Activated CD4-positive, alpha-beta memory T cell treated with anti-CD3 and anti-CD28 coated beads for 36 hours (primary cell): ENCODE data around the gene GRK6. TPM values are rescaled to one million over a fixed set of nuclear protein-coding genes. Genes with fewer than 3 reads are reported as not detected.

Experiments
- CTCF ChIA-PET: fragments of 350-600 bp; sonication (Branson Sonifier 250); formaldehyde crosslinking; loops from one replicate; lab custom pipeline; 2021; ENCODE audit warnings: antibody characterized with exemption, inconsistent platforms; lab: Charles Lee
- POLR2A ChIA-PET: fragments of 350-600 bp; sonication (Branson Sonifier 250); formaldehyde crosslinking; loops from one replicate; lab custom pipeline; 2021; ENCODE audit warnings: antibody characterized with exemption; lab: Charles Lee
- DNase-seq: peaks from one replicate; pipeline ENCODE4 v3.0.0-alpha.2; 2020
- H3K27ac Mint-ChIP-seq: one replicate; pipeline ENCODE4 v1.8.0; 2021; ENCODE audit warnings: mixed read lengths
- H3K27me3 Mint-ChIP-seq: one replicate; pipeline ENCODE4 v1.8.0; 2021; ENCODE audit warnings: mixed read lengths
- H3K36me3 Mint-ChIP-seq: one replicate; pipeline ENCODE4 v1.8.0; 2021; ENCODE audit warnings: mixed read lengths
- H3K4me1 Mint-ChIP-seq: one replicate; pipeline ENCODE4 v1.8.0; 2021; ENCODE audit warnings: low read depth, mixed read lengths
- H3K4me3 Mint-ChIP-seq: one replicate; pipeline ENCODE4 v1.8.0; 2021; ENCODE audit warnings: mild to moderate bottlenecking, mixed read lengths
- H3K9me3 Mint-ChIP-seq: one replicate; pipeline ENCODE4 v1.8.0; 2021; ENCODE audit warnings: mixed read lengths
- intact Hi-C: fragments of 100-400 bp; cut with micrococcal nuclease; formaldehyde crosslinking; loops from one replicate; pipeline ENCODE4 v1.15.1; 2023
- total RNA-seq, 2 experiments: library from RNA; stranded (reverse); gene quantifications; one replicate each; pipeline ENCODE4 v1.2.3, GENCODE V29; 2021

GRK6 gene
- total RNA-seq, 2 experiments from 2014 or later: 177 to 178 TPM

DNA sequence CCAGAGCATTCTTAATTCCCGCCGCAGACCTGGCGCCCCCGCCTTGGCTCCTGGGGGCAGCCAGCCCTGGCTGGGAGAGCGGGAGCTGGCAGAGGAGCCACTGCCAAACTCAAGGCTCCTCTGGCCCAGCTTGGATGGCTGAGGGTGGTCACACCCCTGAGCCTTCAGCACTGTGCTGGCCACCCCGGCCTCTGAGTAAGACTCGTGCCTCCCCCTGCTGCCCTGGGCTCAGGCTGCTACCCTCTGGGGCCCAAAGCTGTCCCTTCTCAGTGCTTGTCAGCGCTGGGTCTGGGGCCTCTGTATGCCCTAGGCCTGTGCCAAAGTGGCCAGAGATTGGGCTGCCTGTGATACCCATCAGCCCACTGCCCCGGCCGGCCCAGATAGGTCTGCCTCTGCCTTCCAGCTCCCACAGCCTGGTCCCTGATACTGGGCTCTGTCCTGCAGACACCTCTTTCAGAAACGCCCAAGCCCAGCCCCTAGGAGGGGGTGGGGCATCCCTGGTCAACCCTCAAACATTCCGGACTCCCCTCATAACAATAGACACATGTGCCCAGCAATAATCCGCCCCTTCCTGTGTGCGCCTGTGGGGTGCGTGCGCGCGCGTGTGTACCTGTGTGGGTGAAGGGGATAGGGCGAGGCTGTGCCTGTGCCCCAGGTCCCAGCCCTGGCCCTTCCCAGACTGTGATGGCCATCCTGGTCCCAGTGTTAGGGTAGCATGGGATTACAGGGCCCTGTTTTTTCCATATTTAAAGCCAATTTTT lies 15.8 kb downstream of the GRK6 start:
- Mint-ChIP-seq H3K4me1 (peaks cover 69% of the 10 kb centered on the region), H3K36me3 (peaks cover 40% of the 10 kb centered on the region), H3K27me3 (no peaks in the 10 kb centered on the region), H3K4me3 (no peak overlapping the region), H3K9me3 (no peaks in the 10 kb centered on the region), H3K27ac (no peak overlapping the region)
- POLR2A ChIA-PET: interaction anchor here (1.3 to 14.3 kb wide), 3 partner anchors 12 to 39 kb away, joined by 3 to 319 read pairs (median 81); partner anchors contain the start of gene GRK6
- intact Hi-C loops: no loop called here
- no peak for DNase-seq
- CTCF ChIA-PET: interaction anchor here (0.6 to 29.1 kb wide), 4 partner anchors 10 to 37 kb away, joined by 4 to 624 read pairs (median 52); partner anchors contain the start of genes F12, GRK6 and PFN3

DNA sequence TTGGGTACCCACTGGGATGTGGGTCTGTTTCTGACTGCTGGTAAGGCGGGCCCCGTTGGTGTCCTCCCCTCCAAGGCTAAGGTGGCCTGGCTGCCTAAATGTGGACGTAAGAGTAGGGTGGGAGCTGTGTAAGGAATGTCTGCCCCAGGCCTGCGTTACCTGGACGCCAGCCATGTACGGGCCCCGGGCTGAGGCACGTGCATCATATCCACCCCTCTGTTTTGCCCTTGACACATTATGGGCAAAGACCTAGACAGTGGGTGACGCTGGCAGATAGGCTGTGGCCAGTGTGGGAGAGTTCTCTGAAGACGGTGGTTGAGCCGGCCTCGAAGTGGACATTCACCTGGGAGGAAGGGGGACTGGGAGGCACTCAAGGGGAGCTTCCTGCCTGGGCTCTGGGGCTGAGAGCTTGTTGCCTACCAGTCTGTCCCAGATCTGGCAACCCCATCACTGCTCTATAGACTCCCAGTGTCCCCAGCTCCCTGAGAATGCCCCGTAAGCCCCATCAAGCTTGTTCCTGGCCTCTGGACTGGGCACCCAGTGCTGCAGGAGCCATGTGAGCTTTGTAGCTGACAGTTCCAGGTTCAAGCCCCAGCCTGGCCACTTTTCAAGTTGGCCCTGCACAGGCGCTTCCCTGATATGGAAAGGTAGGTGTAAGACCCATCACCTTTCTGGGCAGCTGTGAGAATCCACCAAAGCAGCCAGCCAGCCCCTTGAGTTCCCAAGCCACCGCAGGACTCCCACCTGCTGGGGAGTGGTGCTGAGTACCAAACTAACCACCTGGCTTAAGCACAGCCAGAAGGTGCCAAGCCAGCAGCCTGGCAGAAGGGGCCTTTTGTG lies 16.9 kb downstream of the GRK6 start:
- Mint-ChIP-seq H3K4me1 (peaks cover 68% of the 10 kb centered on the region), H3K4me3 (no peak overlapping the region), H3K36me3 (peaks cover 29% of the 10 kb centered on the region), H3K27ac (peak overlapping the region; percentile 70), H3K9me3 (no peaks in the 10 kb centered on the region), H3K27me3 (no peaks in the 10 kb centered on the region)
- ChIA-PET POLR2A (interaction anchor here (0.6 to 14.3 kb wide), 8 partner anchors 10 to 90 kb away, joined by 3 to 319 read pairs (median 5); partner anchors contain the start of gene GRK6), CTCF (interaction anchor here (1.7 to 29.1 kb wide), 5 partner anchors 11 to 134 kb away, joined by 4 to 624 read pairs (median 74); partner anchors contain the start of genes F12, GRK6 and PFN3)
- DNase-seq: no peak
- intact Hi-C loops: no loop called here

- H3K4me3 Mint-ChIP-seq: peak overlapping the region; percentile 67
- ChIA-PET CTCF (interaction anchor here (1.7 to 29.1 kb wide), 5 partner anchors 10 to 135 kb away, joined by 4 to 624 read pairs (median 74); partner anchors contain the start of genes F12, GRK6 and PFN3), POLR2A (interaction anchor here (0.6 to 14.3 kb wide), 11 partner anchors 9 to 91 kb away, joined by 3 to 319 read pairs (median 5); partner anchors contain the start of gene GRK6)
- H3K4me1 Mint-ChIP-seq: peaks cover 64% of the 10 kb centered on the region
- DNase-seq: peak; percentile 44
- intact Hi-C loops: loop anchor here (1.0 kb wide), 2 partner anchors 10 to 15 kb away; no protein-coding TSS in a partner anchor
- H3K36me3 Mint-ChIP-seq: peaks cover 23% of the 10 kb centered on the region
- peak overlapping the region; percentile 81 for H3K27ac Mint-ChIP-seq
- no peaks in the 10 kb centered on the region for H3K9me3 Mint-ChIP-seq
- no peaks in the 10 kb centered on the region for H3K27me3 Mint-ChIP-seq
Observed at GRCh38 chr5:177444106-177445051, 17.9 kb downstream of the GRK6 start.

- CTCF ChIA-PET: interaction anchor here (0.7 to 29.1 kb wide), 9 partner anchors 8 to 136 kb away, joined by 3 to 624 read pairs (median 7); partner anchors contain the start of genes F12, GRK6 and PFN3
- POLR2A ChIA-PET: interaction anchor here (0.6 to 14.3 kb wide), 12 partner anchors 8 to 136 kb away, joined by 3 to 319 read pairs (median 4); partner anchors contain the start of gene GRK6
- DNase-seq: peak; percentile 52
- intact Hi-C loops: loop anchor here (1.0 kb wide), 1 partner anchor 16 kb away; no protein-coding TSS in a partner anchor
- Mint-ChIP-seq H3K4me3 (peak overlapping the region; percentile 67), H3K27ac (peak overlapping the region; percentile 81), H3K9me3 (no peaks in the 10 kb centered on the region), H3K4me1 (peaks cover 55% of the 10 kb centered on the region), H3K27me3 (no peaks in the 10 kb centered on the region), H3K36me3 (peaks cover 15% of the 10 kb centered on the region)
Observed at GRCh38 chr5:177445052-177445916, 18.8 kb downstream of the GRK6 start.

GRCh38 chr5:177445917-177446199 lies 19.4 kb downstream of the GRK6 start:
- Mint-ChIP-seq H3K27me3 (no peaks in the 10 kb centered on the region), H3K4me1 (peaks cover 50% of the 10 kb centered on the region), H3K9me3 (no peaks in the 10 kb centered on the region), H3K4me3 (peak overlapping the region; percentile 67), H3K36me3 (peaks cover 12% of the 10 kb centered on the region), H3K27ac (peak overlapping the region; percentile 81)
- intact Hi-C loops: loop anchor here (1.0 to 2.0 kb wide), 2 partner anchors 17 to 55 kb away; no protein-coding TSS in a partner anchor
- no peak for DNase-seq
- ChIA-PET CTCF (interaction anchor here (0.7 to 29.1 kb wide), 8 partner anchors 8 to 136 kb away, joined by 3 to 624 read pairs (median 25); partner anchors contain the start of genes F12, GRK6 and PFN3), POLR2A (interaction anchor here (1.0 to 14.3 kb wide), 8 partner anchors 9 to 137 kb away, joined by 3 to 319 read pairs (median 5); partner anchors contain the start of gene GRK6)

DNA sequence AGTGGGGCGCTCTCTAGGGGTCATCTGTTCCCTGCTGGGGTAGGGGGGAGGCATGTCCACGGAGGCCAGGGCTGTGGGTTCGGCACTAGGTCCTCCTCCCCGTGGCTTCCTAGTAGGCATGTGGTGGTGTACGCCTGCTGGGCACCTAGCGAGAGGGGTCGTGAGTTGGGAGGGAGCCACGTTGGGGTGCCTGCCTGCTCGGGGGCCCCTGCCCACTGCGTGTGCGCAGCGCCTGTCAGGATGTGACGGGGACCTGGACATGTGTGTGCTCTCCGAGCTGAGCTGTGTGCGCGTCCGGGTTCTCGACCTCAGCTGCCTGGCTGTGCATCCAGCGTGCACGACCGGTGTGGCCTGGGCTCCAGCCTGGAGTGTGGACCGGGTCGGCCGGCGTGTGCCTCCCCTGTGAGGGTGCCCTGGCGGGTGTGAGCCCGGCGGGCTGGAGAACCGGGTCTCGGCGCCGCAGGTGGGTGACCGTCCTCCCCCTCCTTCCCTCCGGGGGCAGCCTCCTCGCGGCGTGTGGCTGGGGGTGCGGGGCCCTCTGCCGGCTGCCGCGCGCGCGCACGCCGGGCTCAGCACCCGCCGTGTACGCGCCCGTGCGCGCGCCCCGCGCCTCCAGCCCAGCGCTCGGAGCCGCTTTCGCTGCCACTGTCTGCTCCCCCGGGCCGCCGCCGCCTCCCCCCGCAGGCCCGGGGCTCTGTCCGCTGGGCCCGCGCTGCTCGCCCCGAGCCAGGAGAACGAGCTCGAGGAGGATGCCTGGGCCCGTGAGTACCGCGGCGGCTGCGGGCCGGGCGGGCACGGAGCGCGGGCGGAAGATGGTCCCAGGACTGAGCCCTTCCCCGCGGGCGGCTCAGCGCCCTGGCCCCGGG lies 20.0 kb downstream of the GRK6 start, which contains the start of gene PRR7:
Gene PRR7, plus strand, starts transcription at position 615 of the 866 bp plus-strand sequence. CDS start 8,254 bp downstream, outside the sequence.
- H3K9me3 Mint-ChIP-seq: no peaks in the 10 kb centered on the region
- intact Hi-C loops: loop anchor here (2.0 kb wide), 1 partner anchor 56 kb away; no protein-coding TSS in a partner anchor
- H3K27me3 Mint-ChIP-seq: no peaks in the 10 kb centered on the region
- DNase-seq: peak; percentile 77
- peaks cover 48% of the 10 kb centered on the region for H3K4me1 Mint-ChIP-seq
- peak within 1 kb of the TSS; percentile 67 for H3K4me3 Mint-ChIP-seq
- ChIA-PET POLR2A (interaction anchor here (0.7 to 14.3 kb wide), 12 partner anchors 9 to 138 kb away, joined by 3 to 319 read pairs (median 4); partner anchors contain the start of gene GRK6), CTCF (interaction anchor here (1.0 to 29.1 kb wide), 8 partner anchors 8 to 136 kb away, joined by 3 to 624 read pairs (median 25); partner anchors contain the start of genes F12, GRK6 and PFN3)
- peak within 1 kb of the TSS; percentile 81 for H3K27ac Mint-ChIP-seq
- peaks cover 9% of the 10 kb centered on the region for H3K36me3 Mint-ChIP-seq

DNA sequence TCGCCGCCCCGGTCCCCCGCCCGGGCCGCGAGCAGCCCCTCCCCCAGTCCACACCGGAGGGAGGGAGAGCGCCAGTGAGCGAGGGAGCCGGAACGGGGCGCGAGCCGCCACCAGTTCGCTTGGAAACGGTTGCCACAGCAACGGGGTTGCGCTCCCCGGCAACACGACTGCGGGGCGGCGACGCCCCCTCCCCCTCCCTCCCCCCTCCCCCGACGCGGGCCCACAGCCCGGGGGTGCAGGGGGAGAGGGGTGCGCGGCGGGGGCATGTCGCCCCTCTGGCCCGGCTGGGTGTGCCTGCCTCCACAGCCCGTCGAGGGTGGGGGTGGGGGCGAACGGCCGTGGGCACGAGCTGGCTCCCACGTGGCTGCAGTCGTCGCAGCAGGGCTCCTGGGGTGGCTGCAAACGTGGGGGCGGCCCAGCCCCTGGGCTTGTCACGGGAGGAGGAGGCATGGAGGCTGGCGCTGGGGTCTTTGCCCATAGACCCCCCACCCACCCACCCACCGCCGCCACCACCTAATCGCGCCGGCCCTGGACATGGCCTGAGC lies 20.7 kb downstream of the GRK6 start:
- Mint-ChIP-seq H3K9me3 (no peaks in the 10 kb centered on the region), H3K27me3 (no peaks in the 10 kb centered on the region), H3K4me1 (peaks cover 43% of the 10 kb centered on the region), H3K36me3 (peaks cover 4% of the 10 kb centered on the region), H3K4me3 (peak overlapping the region; percentile 62), H3K27ac (no peak overlapping the region)
- intact Hi-C loops: loop anchor here (2.0 kb wide), 1 partner anchor 56 kb away; no protein-coding TSS in a partner anchor
- DNase-seq: peak; percentile 77
- ChIA-PET POLR2A (interaction anchor here (0.7 to 14.3 kb wide), 8 partner anchors 8 to 135 kb away, joined by 3 to 319 read pairs (median 4); partner anchors contain the start of gene GRK6), CTCF (interaction anchor here (1.4 to 29.1 kb wide), 7 partner anchors 7 to 58 kb away, joined by 7 to 624 read pairs (median 43); partner anchors contain the start of genes F12, GRK6 and PFN3)

GRCh38 chr5:177447611-177448243 lies 21.3 kb downstream of the GRK6 start:
- Mint-ChIP-seq H3K9me3 (no peaks in the 10 kb centered on the region), H3K27ac (peak overlapping the region; percentile 28), H3K4me3 (peak overlapping the region; percentile 62), H3K36me3 (no peaks in the 10 kb centered on the region), H3K4me1 (peaks cover 38% of the 10 kb centered on the region), H3K27me3 (no peaks in the 10 kb centered on the region)
- intact Hi-C loops: loop anchor here (2.0 kb wide), 1 partner anchor 57 kb away; no protein-coding TSS in a partner anchor
- POLR2A ChIA-PET: interaction anchor here (0.8 to 14.3 kb wide), 8 partner anchors 7 to 135 kb away, joined by 3 to 319 read pairs (median 4); partner anchors contain the start of gene GRK6
- CTCF ChIA-PET: interaction anchor here (0.7 to 29.1 kb wide), 6 partner anchors 9 to 138 kb away, joined by 3 to 624 read pairs (median 42); partner anchors contain the start of genes F12, GRK6 and PFN3
- peak; percentile 41 for DNase-seq
